Stimulated activated CD4-positive, alpha-beta T cell treated with anti-CD3 and anti-CD28 coated beads, TNF-alpha, amount 100 ng/mL, for 4 hours (primary cell): ENCODE results near the gene YJEFN3.

Source experiments
- DNase-seq, 3 experiments: peaks; one replicate each; pipeline ENCODE4 v3.0.0-alpha.2; 2020; ENCODE audit warnings: low read depth in 3 of 3

Gene YJEFN3

DNA sequence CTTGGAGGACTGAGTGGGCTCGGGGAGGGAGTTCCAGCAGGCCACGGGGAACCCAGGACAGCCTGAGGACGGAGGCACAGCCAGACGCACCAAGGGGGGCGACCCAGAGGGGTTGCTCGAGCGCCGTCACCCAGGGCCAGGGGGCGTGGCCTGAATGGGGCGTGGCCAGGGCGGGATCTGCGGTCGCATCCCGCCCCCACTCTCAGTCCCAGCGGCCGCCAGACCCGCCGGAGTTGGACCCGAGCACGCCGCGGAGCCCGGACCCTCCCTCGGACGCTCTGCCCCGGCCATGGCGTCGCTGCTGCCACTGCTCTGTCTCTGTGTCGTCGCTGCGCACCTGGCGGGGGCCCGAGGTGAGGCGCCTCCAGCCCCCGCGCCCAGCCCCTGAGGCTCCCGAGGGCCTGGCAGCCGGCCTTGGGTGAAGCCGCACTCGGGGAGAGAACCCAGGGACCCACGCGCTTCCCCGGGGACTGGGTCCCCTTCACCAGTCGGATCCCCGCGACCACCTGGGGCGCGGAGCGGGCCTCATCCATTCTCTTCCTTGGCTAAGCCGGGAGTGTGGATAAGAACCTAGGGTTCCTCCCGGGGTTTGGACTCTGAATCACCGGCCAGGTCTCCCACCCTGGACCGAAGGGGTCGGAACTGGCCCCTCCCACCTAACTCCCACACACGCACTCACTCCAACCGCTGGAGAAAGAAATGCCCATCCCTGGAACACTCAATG is 9.5 kb downstream of the YJEFN3 start, which contains the start of gene CILP2:
TSS of gene CILP2 (plus strand) at position 205 of the 724 bp plus-strand sequence. CDS start at position 290, 85 bp downstream.
- DNase-seq = no peak

DNA sequence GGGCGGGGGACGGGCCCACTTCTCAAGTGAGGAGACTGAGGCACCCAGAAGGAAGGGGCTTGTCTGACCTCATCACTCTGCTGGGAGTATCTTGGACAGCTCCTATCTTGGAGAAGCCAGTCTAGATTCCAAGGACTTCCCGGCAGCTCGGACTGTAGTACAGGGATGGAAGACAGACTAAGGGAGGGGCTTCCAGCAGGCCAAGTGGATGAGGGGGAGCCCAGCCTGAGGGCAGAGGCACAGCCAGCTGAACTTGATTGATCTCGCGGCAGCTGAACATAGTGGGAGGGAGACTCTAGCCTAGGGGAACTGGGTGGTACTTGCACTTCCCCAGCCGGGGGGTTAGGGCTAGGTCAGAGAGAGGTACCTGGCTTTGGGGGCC is 10.1 kb downstream of the YJEFN3 start:
- no peak for DNase-seq

DNA sequence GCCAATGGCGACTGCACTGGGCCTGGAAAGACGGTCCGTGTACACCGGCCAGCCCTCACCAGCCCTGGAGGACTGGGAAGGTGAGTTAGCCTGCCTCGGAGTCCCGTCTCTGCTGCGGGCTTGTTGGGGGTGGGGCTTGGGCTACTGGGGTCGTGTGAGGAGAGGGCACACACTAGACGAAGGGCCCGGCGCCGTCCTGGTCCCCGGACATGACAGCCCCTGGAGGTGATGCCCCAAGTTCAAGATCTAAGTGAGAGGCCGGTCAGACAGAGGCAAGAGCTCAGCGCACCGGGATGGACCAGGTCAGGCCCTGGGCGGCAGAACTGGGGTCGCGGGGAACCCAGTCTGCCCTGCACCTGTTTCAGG is 11.0 kb downstream of the YJEFN3 start:
- DNase-seq = no peak

DNA sequence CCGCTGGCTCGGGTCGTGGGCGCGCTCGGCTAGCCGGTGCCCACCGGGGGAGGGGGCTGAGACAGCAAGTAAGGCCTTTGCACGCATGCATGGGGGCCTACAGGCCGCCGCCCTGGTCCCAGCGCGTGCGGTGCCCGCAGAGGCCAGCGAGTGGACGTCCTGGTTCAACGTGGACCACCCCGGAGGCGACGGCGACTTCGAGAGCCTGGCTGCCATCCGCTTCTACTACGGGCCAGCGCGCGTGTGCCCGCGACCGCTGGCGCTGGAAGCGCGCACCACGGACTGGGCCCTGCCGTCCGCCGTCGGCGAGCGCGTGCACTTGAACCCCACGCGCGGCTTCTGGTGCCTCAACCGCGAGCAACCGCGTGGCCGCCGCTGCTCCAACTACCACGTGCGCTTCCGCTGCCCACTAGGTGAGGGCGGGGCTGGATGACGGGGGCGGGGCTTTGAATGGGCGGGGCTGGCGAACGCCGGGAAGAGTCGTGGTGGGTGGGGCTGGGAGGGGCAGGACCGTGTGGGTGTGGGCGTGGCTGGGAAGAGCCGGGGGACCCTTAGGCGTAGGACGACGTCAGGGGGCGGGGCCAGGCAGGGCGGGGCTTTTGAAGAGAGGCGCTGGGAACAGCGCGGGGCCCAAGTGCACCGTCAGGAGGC is 11.5 kb downstream of the YJEFN3 start:
- DNase-seq = peak; percentile 43 to 68 (median 54)

DNA sequence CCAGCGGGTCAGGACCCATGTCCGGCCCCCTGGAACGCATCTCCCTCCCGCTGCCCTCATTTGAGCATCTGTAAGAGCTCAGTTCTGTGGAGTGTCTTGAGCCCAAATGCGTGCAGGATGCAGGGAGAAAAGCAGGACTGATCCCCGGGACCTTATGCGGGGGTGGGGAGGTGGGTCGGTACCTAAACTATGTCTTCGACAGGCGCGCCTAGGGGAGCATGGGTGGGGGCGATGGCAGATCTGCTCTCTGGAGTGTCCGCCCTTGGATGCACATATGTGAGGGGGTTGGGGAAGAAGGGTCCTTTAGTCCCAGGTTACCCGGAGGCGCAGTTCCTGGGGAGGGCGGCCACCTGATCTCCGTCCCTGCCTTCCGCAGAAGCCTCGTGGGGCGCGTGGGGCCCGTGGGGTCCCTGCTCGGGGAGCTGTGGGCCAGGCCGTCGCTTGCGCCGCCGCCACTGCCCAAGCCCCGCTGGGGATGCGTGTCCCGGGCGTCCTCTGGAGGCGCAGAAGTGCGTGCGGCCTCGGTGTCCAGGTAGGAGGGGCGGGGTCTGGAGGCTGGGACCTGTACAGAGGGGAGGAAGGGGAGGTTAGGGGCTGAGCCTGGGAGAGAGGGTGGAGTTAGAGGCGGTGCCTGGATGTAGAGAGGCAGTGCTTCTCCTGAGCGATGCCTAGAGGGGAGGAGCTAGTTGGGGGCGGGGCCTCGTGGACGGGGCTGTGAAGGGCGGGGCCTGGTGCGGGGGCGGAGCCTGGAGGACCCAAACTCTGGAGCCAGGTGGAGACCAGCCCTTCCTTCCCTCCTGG is 12.2 kb downstream of the YJEFN3 start:
- peak; percentile 55 to 61 (median 59) for DNase-seq

DNA sequence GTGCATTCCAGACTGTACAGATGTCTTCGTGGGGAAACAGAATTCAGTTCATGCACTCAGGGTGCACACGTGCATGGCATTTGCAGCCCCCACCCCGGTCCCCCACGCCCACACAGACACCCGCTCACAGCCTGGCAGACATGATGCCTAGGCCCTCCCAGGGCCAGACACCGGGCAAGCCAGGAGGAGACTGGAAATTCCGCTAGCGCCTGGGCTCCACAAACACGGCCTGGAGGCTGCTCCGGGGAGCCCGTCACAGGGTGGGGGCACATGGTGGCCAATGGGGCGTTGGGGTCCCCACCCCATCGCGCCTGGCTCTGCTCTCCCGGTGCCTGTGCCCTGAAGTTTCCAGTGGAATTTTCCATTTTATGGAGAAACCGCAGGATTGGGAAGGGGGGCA is 12.9 kb downstream of the YJEFN3 start:
- DNase-seq = no peak

DNA sequence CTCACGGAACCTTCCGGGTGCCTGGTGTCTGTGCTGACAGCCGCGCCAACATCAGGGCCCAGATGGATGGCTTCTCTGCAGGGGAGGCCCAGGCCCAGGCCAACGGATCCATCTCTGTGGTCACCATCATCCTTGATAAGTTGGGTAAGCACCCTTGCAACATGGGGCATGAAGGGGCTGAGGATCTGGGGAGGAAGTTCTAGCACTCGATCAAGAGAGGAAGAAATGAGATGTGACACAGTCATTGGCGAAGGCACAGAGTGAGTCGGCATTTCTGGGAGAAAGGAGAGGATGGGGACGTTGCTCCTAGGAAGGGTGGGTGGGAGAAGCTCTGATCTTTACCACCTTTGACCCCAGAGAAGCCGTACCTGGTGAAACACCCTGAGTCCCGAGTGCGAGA is 13.8 kb downstream of the YJEFN3 start:
- no peak for DNase-seq

DNA sequence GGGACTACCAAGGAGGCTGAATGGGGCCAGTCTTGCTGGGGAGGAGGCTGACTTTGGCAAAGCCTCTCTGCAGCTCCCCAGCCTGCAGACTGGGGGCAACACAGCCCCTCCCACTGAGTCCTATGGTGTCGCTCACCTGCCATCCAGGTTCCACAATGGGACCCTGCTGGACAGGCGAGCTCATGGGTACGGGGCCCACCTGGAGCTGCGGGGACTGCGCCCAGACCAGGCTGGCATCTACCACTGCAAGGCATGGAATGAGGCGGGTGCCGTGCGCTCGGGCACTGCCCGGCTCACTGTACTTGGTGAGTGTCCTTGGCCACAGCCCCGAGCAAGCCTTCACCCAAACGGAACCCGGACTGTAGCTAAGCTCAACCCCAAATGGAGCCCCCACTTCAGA is 14.4 kb downstream of the YJEFN3 start:
- no peak for DNase-seq

DNA sequence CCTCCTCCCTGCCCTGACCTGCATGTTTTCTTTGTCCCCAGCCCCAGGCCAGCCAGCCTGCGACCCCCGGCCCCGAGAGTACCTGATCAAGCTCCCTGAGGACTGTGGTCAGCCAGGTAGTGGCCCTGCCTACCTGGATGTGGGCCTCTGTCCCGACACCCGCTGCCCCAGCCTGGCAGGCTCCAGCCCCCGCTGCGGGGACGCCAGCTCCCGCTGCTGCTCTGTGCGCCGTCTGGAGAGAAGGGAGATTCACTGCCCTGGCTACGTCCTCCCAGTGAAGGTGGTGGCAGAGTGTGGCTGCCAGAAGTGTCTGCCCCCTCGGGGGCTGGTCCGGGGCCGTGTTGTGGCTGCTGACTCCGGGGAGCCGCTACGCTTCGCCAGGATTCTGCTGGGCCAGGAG is 14.9 kb downstream of the YJEFN3 start:
- DNase-seq = no peak

DNA sequence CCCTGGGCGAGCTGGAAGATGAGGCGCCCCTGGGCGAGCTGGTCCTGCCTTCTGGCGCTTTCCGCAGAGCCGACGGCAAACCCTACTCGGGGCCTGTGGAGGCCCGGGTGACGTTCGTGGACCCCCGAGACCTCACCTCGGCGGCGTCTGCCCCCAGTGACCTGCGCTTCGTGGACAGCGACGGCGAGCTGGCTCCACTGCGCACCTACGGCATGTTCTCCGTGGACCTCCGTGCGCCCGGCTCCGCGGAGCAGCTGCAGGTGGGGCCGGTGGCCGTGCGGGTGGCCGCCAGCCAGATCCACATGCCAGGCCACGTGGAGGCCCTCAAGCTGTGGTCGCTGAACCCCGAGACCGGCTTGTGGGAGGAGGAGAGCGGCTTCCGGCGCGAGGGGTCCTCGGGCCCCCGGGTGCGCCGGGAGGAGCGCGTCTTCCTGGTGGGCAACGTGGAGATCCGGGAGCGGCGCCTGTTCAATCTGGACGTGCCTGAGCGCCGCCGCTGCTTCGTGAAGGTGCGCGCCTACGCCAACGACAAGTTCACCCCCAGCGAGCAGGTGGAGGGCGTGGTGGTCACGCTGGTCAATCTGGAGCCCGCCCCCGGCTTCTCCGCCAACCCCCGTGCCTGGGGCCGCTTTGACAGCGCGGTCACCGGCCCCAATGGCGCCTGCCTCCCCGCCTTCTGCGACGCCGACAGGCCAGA is 15.7 kb downstream of the YJEFN3 start:
- DNase-seq = no peak

DNA sequence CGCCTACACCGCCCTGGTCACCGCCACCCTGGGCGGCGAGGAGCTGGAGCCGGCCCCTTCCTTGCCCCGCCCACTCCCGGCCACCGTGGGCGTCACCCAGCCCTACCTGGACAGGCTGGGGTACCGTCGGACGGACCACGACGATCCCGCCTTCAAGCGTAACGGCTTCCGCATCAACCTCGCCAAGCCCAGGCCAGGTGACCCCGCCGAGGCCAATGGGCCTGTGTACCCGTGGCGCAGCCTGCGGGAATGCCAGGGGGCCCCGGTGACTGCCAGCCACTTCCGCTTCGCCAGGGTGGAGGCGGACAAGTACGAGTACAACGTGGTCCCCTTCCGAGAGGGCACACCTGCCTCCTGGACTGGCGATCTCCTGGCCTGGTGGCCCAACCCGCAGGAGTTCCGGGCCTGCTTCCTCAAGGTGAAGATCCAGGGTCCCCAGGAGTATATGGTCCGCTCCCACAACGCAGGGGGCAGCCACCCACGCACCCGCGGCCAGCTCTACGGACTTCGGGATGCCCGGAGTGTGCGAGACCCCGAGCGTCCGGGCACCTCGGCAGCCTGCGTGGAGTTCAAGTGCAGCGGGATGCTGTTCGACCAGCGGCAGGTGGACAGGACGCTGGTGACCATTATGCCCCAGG is 16.4 kb downstream of the YJEFN3 start:
- DNase-seq = no peak

DNA sequence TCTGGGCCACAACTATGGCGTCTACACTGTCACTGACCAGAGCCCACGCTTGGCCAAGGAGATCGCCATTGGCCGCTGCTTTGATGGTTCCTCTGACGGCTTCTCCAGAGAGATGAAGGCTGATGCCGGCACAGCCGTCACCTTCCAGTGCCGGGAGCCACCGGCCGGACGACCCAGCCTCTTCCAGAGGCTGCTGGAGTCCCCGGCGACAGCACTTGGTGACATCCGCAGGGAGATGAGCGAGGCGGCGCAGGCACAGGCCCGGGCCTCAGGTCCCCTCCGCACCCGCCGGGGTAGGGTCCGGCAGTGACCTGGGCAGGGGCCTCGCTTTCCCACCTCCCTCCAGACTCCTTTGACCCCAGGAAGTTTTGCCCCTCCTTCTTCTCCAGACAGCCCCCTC is 17.0 kb downstream of the YJEFN3 start:
- no peak for DNase-seq

DNA sequence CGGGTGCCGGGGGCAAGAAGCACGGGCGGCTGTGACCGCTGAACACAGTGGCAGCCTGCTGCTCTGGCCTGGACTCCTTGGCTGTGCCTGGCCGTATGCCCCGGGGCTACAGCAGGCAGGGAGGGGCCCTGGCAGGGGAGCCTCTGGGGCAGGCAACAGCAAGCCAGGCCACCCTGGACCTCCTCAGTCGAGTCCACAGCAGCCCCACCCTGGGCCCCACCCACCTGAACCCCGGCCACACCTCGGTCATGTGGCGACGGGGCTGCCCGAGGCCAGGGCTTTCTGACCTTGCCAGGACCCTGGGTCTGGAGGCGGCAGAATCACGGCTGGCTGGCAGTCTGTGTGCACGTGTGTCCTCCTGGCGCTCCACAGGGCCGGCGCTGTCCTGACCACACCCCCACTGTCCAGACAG is 18.0 kb downstream of the YJEFN3 start:
- DNase-seq = no peak

DNA sequence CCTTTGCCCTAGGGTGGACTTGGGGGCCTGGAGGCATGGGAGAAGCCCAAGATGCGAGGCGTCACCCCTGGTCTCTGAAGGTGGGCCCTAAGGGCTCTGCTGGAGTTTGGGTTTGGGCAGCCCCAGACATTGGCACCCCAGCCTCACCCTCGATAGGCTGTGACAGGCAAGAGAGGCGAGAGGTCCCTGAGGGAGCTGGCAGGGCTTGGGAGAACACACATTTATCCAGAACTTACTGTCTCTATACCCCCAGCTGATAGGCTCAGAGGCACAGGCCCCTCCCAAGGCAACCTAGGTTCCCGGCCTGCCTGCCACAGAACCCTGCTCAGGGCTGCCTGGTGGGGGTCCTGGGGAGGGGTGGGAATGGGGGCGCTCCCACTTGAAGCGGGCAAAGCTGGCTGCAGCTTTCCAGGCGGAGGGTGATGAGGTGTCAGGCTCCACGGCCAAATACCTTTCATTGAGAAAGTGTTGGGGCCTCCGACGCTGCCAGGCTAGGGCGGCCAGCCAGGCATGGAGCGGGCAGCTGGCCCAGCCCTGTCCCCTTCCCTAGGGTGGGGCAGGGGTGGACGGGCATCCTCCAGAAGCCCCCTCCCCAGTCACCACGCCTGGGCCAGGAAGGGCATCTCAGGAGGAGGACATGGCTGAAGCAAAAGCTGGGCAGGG is 19.1 kb downstream of the YJEFN3 start:
- DNase-seq = no peak

DNA sequence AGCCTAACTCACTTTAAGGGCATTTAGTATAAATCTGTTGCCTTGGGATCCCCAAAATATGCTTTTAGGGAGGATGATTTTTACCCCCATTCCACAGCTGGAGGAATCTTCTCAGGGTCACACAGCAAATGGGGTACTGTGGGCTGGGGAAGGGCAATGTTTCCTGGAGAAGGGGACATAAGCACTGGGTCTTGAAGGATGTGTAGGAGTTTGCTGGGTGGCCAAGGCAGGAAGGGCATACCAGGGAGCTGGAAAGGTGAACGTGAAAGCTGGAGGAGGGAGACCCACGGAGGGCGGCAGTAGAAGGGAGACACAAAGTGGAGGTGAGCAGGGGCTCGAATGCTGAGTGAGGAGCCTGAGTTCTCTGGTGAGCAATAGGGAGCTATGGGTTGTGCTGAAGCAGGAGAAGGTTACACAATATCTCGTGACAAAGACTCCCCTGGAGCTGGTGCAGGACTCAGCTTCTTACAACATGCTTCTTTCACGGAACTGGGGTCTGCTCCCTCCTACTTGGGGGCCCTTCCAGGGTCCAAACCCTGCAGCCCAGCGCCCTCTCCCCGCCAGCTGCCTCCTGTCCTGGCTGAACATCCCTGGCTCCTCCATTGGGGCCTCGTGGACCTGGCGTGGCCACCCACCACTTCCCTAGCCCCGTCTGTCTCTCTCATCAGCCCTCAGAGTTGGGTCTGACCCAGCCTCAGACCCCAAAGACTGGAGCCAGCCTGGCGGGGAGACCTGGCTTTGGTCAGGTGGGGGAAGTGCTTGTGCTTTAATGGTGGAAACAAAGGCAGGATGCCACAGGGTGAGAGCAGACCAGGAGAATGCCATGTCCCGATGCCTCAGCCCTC is 20.4 kb downstream of the YJEFN3 start:
- no peak for DNase-seq

DNA sequence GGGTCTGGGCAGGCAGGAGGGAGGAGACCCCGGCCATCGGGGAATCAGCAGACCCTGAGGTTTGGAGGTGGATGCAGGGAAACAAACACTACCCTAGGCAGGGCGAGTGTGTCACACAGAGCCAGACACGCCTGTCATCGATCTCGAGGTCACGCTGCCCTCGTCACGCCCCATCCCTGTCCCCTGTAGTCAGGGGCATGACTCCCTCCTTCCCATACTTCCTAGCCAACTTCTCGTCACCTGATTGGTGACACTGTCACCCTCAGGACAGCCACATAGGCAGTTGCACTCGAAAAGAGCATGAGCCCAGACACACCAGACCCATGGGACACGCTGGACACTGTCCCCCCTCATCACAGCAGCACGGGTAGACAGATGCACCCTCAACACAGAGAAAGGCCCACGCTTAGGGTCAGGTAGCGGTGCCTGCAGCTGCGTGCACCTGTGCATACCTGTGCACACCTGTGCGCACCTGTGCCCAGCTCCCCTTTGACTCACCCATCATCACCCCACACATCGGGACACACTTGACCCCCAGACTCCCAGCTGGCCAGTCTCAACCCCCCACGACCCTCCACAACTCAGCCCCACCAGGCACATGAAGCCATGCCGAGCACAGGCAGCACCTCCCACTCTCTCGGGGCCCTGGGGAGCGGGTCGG is 21.2 kb downstream of the YJEFN3 start:
- no peak for DNase-seq

DNA sequence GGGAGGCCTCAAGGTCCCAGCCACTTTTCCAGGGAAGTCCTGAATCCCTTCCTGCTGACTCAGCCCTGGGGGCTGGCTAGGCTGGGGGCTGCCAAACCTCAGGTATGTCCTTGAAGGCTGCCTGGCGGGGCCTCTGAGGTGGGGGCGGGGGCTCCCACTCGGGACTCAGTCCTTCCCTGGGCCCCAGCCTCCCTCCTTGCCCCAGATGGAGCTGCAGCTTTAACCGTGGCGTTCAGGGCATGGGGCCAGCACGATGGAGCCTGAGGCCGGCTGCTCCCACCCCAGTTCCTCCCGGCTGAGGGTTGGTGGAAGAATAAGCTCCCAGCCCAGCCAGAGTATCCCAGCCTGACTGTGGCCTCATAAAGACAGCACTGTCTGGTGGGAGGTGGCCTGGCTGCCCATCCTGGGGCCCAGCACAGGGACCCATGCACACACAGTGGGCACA is 21.8 kb downstream of the YJEFN3 start:
- DNase-seq = no peak

DNA sequence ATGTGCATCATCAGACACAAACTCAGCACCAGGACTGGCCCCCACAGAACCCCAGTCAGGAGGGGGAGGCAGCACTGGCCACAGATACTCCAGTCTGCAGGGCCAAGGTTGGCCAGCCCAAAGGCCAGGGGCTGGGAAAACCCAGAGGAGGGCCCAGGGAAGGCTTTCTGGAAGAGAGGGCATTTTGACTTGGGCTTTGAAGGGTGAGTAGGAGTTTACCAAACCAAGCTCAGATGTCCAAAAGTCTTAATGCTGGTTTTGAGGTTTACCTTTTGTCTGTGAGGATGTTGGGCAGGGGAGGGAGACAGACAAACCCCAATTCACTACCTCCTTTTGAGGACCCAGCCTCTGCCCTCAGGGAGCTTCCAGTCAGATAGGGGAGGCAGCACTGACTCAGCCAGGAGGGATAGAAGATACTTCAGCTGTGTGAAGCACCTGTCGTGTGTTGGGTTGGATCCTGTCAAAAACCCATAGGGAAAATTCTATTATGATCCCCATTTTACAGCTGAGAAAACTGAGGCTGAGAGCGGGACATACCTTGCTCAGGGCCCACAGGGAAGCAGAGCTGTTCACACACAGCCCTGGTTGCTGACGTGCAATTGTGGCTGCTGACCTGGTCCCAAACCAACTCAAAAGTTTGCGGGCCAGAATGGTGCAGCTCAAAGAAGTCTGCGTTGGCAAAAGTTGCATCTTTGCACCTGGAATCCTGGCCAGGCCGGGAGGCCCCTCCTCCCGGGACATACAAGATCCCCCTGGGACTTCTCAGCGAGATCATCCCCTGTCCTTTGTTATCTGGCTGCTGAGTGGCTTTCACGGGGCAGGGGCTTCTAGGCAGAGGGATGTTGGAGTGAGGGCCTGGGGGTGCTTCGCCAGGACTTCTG is 22.5 kb downstream of the YJEFN3 start:
- no peak for DNase-seq

DNA sequence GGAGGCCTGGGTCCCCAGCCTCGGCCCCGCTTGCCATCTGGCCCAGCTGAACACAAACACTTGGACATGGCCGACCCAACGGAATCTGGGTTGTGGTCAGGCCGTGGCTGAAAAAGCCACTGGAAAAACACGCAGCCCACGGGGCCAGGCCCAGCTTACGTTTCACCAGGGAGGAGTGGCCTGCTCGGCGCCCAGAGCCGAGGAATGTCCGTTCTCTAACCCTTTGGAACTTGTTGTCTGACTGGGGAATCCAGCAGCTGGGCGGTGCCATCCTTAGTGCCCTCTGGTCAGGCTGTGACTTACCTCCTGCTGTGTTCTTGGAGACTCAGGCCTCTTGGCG is 23.1 kb downstream of the YJEFN3 start:
- no peak for DNase-seq
